Activated CD8-positive, alpha-beta T cell treated with anti-CD3 and anti-CD28 coated beads for 36 hours (primary cell): ENCODE results near the gene CABP7. TPM values are rescaled to one million over a fixed set of nuclear protein-coding genes. Genes with fewer than 3 reads are reported as not detected.

ENCODE experiments used
- ATAC-seq: fragments of 200-7000 bp; cut with Tn5 transposase; one replicate; pipeline ENCODE4 v1.10.0; 2021; ENCODE audit warnings: mild to moderate bottlenecking, moderate library complexity
- CTCF ChIA-PET: fragments of 350-600 bp; sonication (Branson Sonifier 250); formaldehyde crosslinking; loops from one replicate; lab custom pipeline; 2021; ENCODE audit warnings: antibody characterized with exemption; lab: Charles Lee
- POLR2A ChIA-PET: fragments of 350-600 bp; sonication (Branson Sonifier 250); formaldehyde crosslinking; loops from one replicate; lab custom pipeline; 2021; ENCODE audit warnings: antibody characterized with exemption; lab: Charles Lee
- DNase-seq: peaks from one replicate; pipeline ENCODE4 v3.0.0-alpha.2; 2020
- H3K27ac Mint-ChIP-seq: one replicate; pipeline ENCODE4 v1.8.0; 2021; ENCODE audit warnings: mild to moderate bottlenecking, mixed read lengths
- H3K27me3 Mint-ChIP-seq: one replicate; pipeline ENCODE4 v1.8.0; 2021; ENCODE audit warnings: mixed read lengths
- H3K36me3 Mint-ChIP-seq: one replicate; pipeline ENCODE4 v1.8.0; 2021; ENCODE audit warnings: low read depth, mixed read lengths
- H3K4me1 Mint-ChIP-seq: one replicate; pipeline ENCODE4 v1.8.0; 2021; ENCODE audit warnings: low read depth, mixed read lengths
- H3K4me3 Mint-ChIP-seq: one replicate; pipeline ENCODE4 v1.8.0; 2021; ENCODE audit warnings: mild to moderate bottlenecking, moderate library complexity, mixed read lengths
- H3K9me3 Mint-ChIP-seq: one replicate; pipeline ENCODE4 v1.8.0; 2021; ENCODE audit warnings: mixed read lengths
- intact Hi-C: fragments of 100-400 bp; cut with micrococcal nuclease; formaldehyde crosslinking; loops from one replicate; pipeline ENCODE4 v1.10.0; 2022
- total RNA-seq, 2 experiments: library from RNA; stranded (reverse); gene quantifications; one replicate each; pipeline ENCODE4 v1.2.3, GENCODE V29; 2021
- TF ChIP-seq, protein P1 (sequence below): fragments of 200-600 bp; IDR thresholded peaks from one replicate; pipeline ENCODE4 v1.8.0; 2022; ENCODE audit warnings: antibody characterized with exemption, mild to moderate bottlenecking

CABP7 gene
- total RNA-seq, 2 experiments from 2014 or later, result 0.09 TPM; not detected in 1

DNA sequence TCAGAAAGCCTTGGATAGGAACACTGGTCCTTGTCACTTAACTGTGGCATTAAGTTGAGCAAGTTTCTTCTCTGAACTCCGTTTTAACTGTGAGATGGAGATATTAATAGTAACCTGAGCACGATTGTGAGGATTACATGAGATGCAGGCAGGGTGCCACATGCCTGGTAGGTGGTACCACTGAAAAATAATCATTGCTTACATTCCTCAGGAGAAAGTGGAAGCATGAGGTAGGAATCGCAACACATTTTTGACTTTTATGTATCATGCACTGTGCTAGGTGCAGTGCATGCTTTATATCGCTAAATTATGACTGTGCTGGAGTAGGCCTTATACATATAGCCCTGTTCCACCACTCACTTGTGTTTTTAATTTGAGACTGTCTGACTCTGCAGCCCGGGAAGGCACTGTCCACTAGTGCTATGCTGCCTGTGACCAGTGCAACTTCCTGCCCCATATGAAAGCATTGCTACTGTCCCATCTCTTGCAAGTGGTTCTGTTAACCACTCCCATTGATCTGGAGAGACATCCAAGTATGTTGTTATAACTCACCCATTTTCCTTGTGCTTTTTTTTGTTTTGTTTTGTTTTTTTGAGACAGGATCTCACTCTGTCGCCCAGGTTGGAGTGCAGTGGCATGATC is 48.4 kb downstream of the CABP7 start:
- CTCF ChIA-PET, result no interaction called here
- POLR2A ChIA-PET, result no interaction called here

GRCh38 chr22:29769723-29770321 is 50.0 kb downstream of the CABP7 start:
- Mint-ChIP-seq H3K36me3 (peaks cover 34% of the 10 kb centered on the region), H3K4me3 (peak overlapping the region; percentile 10), H3K9me3 (no peaks in the 10 kb centered on the region), H3K4me1 (peaks cover 24% of the 10 kb centered on the region), H3K27me3 (no peaks in the 10 kb centered on the region), H3K27ac (no peak overlapping the region)
- DNase-seq, result no peak
- ChIA-PET CTCF (no interaction called here), POLR2A (interaction anchor here (0.6 kb wide), 1 partner anchor 886 kb away, joined by 3 read pairs; no protein-coding TSS in a partner anchor)
- ATAC-seq, result no peak
- intact Hi-C loops, result no loop called here
- TF ChIP-seq, protein P1, sequence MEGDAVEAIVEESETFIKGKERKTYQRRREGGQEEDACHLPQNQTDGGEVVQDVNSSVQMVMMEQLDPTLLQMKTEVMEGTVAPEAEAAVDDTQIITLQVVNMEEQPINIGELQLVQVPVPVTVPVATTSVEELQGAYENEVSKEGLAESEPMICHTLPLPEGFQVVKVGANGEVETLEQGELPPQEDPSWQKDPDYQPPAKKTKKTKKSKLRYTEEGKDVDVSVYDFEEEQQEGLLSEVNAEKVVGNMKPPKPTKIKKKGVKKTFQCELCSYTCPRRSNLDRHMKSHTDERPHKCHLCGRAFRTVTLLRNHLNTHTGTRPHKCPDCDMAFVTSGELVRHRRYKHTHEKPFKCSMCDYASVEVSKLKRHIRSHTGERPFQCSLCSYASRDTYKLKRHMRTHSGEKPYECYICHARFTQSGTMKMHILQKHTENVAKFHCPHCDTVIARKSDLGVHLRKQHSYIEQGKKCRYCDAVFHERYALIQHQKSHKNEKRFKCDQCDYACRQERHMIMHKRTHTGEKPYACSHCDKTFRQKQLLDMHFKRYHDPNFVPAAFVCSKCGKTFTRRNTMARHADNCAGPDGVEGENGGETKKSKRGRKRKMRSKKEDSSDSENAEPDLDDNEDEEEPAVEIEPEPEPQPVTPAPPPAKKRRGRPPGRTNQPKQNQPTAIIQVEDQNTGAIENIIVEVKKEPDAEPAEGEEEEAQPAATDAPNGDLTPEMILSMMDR, result no peak

More for the DNA sequence above, 48.4 kb downstream of the CABP7 start:
- H3K4me3 Mint-ChIP-seq, result peak overlapping the region; percentile 99
- no peak for DNase-seq
- no peaks in the 10 kb centered on the region for H3K27me3 Mint-ChIP-seq
- TF ChIP-seq, protein P1, result no peak
- peaks cover 34% of the 10 kb centered on the region for H3K36me3 Mint-ChIP-seq
- H3K4me1 Mint-ChIP-seq, result peaks cover 30% of the 10 kb centered on the region
- H3K9me3 Mint-ChIP-seq, result no peaks in the 10 kb centered on the region
- intact Hi-C loops, result no loop called here
- peak overlapping the region; percentile 97 for H3K27ac Mint-ChIP-seq
- ATAC-seq, result no peak

- Mint-ChIP-seq H3K27me3 (no peaks in the 10 kb centered on the region), H3K9me3 (no peaks in the 10 kb centered on the region), H3K4me1 (peaks cover 15% of the 10 kb centered on the region), H3K27ac (no peak overlapping the region), H3K36me3 (peaks cover 34% of the 10 kb centered on the region), H3K4me3 (no peak overlapping the region)
- ChIA-PET CTCF (interaction anchor here (0.7 to 1.4 kb wide), 4 partner anchors 9 to 231 kb away, joined by 3 read pairs; no protein-coding TSS in a partner anchor), POLR2A (no interaction called here)
- no peak for DNase-seq
- TF ChIP-seq, protein P1, result no peak
- ATAC-seq, result no peak
- intact Hi-C loops, result no loop called here
Measured at GRCh38 chr22:29772170-29772641, 52.4 kb downstream of the CABP7 start.

- H3K36me3 Mint-ChIP-seq, result peaks cover 26% of the 10 kb centered on the region
- ChIA-PET POLR2A (no interaction called here), CTCF (interaction anchor here (1.4 kb wide), 1 partner anchor 315 kb away, joined by 4 read pairs; no protein-coding TSS in a partner anchor)
- no peaks in the 10 kb centered on the region for H3K9me3 Mint-ChIP-seq
- intact Hi-C loops, result no loop called here
- no peaks in the 10 kb centered on the region for H3K27me3 Mint-ChIP-seq
- H3K4me3 Mint-ChIP-seq, result no peak overlapping the region
- peaks cover 15% of the 10 kb centered on the region for H3K4me1 Mint-ChIP-seq
- no peak for DNase-seq
- H3K27ac Mint-ChIP-seq, result no peak overlapping the region
- ATAC-seq, result no peak
- TF ChIP-seq, protein P1, result no peak
Measured at GRCh38 chr22:29773233-29773632, 53.4 kb downstream of the CABP7 start.

- no peak overlapping the region for H3K4me3 Mint-ChIP-seq
- H3K27me3 Mint-ChIP-seq, result no peaks in the 10 kb centered on the region
- H3K27ac Mint-ChIP-seq, result no peak overlapping the region
- intact Hi-C loops, result no loop called here
- TF ChIP-seq, protein P1, result no peak
- H3K36me3 Mint-ChIP-seq, result no peaks in the 10 kb centered on the region
- ChIA-PET CTCF (no interaction called here), POLR2A (no interaction called here)
- DNase-seq, result no peak
- H3K9me3 Mint-ChIP-seq, result no peaks in the 10 kb centered on the region
- no peak for ATAC-seq
- H3K4me1 Mint-ChIP-seq, result no peaks in the 10 kb centered on the region
Measured at GRCh38 chr22:29780220-29780619, 60.4 kb downstream of the CABP7 start.
